ENCODE results near the gene MAST4.
A peak's percentile ranks its signal among the peaks of the same experiment; 100 is the strongest.
"Not testable (repeated sequence)": the region's sequence is repeated elsewhere in the genome, so short reads cannot be mapped to it uniquely, and the experiment has no call there.

The MAST4 gene

DNA sequence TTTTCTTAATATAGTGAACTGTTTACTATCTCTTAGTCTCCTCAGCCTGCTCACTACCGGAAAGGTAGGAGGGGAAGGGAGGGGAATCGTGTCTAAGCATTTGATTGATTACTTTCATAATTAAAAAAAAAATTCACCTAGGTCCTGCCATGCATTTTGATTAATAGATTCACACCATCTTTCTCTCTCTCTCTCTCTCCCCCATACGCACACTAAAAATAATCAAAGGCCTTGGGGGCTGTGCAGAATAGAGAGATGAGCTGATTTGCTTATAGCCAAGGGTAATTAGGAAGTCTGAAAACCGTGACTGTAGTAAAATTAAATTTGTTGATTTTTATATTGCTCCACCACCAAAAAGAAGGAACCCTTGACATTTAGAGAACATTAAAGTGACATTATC is 550.8 kb downstream of the MAST4 start:
- no peak for DNase-seq

DNA sequence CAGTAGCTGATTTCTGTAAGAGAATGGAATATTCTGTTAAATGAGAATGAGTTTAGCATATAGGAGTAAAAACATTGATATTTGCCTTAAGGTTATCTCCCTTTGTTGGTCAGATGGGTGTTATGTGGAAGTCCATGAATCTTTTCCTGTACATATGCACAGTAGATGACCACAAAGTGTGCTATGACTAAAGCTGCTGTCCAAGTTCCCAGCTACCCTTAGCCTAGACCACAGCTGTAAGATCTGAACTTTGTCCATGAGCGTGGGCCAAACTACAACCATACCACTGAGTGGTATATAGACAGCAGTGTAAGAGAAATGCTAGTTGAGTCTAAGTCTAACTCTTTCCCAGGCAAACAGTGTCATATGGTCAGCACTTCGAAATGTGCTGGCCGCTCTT is 551.6 kb downstream of the MAST4 start:
- DNase-seq: no peak

DNA sequence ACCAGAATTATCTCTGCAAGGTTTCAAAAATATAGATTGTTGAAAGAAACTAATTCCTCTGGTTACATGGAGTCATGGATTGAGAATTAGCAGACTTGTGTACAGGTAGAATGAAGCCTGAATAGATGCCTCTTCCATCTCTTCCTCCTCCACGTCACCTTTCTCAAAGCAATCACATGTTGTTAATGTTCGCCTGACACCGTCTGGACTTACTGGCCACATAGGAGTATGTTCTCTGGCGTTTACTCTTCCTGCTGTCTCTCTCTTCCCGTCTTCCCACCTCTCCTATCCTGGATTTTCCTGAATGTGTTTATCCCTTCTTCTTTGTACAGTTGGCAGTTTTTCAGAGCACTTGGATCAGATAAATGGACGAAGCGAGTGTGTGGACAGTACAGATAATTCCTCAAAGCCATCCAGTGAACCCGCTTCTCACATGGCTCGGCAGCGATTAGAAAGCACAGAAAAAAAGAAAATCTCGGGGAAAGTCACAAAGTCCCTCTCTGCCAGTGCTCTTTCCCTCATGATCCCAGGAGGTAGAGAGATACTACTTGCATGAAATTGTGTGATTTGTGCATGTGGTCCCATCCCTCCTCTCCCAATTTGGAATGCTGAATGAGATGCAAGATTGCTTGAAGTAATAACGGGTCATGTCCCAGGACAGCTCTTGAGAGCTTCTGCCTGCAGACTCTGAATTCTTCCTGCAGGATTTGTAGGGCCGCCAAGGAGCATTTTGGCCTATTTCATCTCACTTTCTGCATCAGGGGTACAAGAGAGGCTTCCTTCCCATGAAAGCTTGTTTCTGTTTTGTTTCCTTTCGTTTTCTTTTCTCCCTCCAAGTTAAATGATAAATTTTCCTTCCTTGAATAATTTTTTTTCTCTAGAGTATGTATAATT is 553.1 kb downstream of the MAST4 start:
- DNase-seq: no peak

DNA sequence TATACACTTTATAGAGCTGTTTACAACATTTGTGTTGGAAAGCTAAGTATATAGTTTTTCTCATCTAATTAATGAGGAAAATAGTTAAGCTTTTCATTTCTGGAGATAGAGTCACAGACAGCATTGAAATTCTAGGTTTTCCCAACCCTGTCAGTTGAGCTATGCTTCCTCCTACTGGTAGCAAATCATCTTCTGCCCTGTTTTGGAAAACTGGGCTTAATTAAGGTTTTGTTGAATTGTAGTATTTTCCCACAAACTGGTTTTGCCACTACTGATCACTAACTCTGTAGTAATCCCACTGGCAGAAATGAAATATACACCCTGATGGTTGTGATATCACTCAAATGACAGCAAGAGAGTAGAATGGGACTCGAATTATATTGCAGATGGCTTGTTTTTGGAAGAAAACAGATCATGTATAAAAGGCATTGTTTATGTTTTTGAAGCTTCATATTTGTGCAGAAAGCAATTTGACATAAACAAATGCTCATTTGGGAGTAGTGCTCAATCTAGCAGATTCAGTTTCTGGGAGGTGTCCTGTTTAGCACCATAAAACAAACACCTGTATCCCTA is 553.8 kb downstream of the MAST4 start:
- no peak for DNase-seq

DNA sequence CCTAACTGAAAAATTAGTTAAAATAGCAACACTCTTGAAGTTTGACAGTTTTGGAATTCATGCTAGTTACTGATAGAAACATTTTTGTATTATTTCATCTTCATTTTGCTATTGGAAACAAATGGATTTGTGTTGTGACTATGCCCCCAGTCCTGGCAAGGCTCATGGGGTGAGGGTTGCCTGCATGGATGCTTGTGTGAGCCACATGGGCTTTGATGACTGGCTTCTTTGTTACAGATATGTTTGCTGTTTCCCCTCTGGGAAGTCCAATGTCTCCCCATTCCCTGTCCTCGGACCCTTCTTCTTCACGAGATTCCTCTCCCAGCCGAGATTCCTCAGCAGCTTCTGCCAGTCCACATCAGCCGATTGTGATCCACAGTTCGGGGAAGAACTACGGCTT is 556.2 kb downstream of the MAST4 start:
- no peak for DNase-seq

DNA sequence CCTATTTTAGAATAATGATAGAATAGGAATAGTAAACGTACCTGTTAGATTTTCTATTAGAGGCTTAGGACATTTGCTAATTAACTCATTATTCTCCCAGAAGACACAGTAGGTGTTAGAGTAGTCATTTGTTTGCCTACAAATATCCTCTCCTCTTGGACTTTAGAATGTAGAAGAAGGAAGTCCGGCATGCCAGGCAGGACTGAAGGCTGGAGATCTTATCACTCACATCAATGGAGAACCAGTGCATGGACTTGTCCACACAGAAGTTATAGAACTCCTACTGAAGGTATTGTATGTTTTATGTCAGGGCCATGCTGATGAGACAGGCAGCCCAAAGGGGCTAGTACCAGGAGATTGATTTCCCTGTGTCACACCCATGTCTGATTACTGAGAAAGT is 557.1 kb downstream of the MAST4 start:
- no peak for DNase-seq

DNA sequence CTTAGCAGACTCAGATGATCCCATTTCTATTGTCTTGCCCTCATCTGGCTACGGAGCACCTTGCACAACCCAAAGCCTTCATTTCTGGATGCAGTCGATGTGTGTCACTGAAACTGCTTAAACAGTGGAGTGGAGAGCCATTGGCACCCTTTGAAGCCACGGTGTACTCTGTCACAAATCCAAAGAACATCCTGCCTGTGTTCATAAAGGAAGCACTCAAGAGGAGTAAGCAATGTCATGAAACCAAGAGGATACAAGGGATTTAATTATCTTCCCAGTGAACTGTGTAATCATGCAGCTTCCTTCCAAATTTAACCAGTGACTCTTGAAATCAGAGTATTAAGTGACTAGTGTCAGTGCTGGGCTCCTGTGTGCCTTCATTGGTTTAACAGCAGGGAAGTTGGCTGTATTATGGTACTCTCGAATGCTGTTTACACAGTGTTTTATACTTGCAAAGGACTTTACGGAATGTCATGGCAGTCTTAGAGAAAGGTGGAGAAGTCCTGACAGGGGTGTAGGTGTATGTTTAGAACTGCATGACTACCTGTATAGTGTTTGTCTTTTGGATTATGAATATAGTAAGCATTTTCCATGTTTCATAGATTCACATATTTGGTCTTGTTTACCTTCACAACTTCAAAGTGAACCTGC is 558.5 kb downstream of the MAST4 start:
- DNase-seq: no peak

DNA sequence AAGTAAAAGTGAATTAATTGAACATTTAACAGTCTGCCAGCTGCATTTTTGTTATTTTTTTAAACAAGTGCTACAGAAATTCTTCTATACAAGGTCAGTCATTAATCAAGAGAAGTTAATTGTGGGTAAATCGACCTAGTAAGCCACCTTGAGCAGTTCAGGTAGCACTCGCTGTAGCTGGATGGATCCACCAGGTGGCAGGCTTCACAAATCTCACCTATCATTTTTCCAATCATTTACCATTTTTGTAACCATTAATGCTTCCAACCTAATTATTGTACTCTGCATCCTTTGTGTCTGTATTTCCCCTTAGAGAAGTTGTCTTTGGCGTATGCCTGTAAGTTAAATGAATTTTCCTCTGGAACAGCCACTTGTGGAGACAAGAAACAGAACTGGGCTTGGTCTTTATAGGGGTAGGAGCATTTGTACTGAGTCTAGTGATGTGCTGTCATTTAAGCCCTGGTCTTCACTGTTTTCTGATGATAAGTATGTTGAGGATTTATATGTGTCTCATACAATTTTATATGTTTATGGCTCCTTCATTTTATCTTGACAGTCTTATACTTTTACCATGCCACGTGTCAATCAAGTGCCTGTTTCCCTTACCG is 560.9 kb downstream of the MAST4 start:
- peak in 2 of 4 experiments; percentile 11 to 23 for DNase-seq

DNA sequence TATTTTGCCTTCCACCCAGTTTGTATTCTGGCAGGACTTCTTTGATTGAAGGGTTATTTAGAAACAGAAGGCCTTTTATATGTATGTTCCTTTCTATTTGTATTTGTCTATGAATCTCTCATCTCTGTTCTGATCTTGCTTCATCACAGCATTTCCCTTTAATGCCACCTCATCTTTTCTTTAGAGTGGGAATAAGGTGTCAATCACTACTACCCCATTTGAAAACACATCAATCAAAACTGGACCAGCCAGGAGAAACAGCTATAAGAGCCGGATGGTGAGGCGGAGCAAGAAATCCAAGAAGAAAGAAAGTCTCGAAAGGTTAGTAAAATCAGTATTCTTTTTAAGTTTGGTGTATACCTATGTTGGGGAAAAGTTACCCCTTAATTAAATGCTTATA is 564.1 kb downstream of the MAST4 start:
- DNase-seq: no peak

DNA sequence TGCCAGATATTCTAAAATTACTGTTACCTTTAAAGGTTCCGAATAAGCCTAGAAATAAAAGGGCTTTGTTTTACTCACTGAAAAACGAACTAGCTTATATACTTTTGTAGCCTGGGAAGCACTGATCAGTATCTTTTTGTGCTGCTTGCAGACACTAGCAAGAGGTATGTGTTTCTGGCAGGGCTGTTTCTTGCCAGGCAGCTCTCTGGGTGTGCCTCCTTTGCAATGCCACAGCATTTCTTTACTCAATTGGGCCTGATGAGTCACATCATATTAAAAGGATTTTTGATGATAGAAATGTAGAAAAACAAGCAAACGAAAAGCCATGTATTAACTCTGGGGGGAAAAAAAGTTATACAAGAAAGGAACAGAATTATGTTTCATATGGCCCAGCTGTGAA is 564.8 kb downstream of the MAST4 start:
- DNase-seq: peak in 2 of 4 experiments; percentile 19 to 42

DNA sequence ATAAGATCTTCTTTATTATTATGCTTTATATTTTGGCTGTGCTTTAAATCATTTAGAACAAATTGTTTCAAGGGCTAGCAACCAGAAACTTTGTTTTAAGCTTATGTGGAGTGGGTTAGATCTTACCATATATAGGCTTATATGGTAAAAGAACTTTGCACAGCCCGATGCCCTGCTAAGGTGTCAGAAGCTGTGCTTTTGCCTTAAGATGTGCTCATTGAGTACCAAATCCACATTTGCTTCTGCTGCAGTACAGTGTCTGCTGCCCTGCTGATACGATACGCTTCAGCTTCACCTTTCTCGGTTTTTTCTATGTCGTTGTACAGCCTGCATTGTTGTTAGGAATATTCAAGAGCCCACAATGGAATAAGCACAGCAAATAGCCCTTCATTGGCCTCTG is 565.6 kb downstream of the MAST4 start:
- no peak for DNase-seq

DNA sequence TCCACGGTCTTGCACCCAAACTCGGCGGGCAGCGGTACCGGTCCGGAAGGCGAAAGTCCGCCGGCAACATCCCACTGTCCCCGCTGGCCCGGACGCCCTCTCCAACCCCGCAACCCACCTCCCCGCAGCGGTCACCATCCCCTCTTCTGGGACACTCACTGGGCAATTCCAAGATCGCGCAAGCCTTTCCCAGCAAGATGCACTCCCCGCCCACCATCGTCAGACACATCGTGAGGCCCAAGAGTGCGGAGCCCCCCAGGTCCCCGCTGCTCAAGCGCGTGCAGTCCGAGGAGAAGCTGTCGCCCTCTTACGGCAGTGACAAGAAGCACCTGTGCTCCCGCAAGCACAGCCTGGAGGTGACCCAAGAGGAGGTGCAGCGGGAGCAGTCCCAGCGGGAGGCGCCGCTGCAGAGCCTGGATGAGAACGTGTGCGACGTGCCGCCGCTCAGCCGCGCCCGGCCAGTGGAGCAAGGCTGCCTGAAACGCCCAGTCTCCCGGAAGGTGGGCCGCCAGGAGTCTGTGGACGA is 567.1 kb downstream of the MAST4 start:
- no peak for DNase-seq

DNA sequence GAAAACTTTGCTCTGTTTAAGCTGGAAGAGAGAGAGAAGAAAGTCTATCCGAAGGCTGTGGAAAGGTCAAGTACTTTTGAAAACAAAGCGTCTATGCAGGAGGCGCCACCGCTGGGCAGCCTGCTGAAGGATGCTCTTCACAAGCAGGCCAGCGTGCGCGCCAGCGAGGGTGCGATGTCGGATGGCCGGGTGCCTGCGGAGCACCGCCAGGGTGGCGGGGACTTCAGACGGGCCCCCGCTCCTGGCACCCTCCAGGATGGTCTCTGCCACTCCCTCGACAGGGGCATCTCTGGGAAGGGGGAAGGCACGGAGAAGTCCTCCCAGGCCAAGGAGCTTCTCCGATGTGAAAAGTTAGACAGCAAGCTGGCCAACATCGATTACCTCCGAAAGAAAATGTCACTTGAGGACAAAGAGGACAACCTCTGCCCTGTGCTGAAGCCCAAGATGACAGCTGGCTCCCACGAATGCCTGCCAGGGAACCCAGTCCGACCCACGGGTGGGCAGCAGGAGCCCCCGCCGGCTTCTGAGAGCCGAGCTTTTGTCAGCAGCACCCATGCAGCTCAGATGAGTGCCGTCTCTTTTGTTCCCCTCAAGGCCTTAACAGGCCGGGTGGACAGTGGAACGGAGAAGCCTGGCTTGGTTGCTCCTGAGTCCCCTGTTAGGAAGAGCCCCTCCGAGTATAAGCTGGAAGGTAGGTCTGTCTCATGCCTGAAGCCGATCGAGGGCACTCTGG is 567.8 kb downstream of the MAST4 start:
- DNase-seq: no peak

DNA sequence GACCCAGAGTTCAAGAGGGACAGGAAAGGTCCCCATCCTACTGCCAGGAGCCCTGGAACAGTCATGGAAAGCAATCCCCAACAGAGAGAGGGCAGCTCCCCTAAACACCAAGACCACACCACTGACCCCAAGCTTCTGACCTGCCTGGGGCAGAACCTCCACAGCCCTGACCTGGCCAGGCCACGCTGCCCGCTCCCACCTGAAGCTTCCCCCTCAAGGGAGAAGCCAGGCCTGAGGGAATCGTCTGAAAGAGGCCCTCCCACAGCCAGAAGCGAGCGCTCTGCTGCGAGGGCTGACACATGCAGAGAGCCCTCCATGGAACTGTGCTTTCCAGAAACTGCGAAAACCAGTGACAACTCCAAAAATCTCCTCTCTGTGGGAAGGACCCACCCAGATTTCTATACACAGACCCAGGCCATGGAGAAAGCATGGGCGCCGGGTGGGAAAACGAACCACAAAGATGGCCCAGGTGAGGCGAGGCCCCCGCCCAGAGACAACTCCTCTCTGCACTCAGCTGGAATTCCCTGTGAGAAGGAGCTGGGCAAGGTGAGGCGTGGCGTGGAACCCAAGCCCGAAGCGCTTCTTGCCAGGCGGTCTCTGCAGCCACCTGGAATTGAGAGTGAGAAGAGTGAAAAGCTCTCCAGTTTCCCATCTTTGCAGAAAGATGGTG is 568.8 kb downstream of the MAST4 start:
- DNase-seq: no peak

DNA sequence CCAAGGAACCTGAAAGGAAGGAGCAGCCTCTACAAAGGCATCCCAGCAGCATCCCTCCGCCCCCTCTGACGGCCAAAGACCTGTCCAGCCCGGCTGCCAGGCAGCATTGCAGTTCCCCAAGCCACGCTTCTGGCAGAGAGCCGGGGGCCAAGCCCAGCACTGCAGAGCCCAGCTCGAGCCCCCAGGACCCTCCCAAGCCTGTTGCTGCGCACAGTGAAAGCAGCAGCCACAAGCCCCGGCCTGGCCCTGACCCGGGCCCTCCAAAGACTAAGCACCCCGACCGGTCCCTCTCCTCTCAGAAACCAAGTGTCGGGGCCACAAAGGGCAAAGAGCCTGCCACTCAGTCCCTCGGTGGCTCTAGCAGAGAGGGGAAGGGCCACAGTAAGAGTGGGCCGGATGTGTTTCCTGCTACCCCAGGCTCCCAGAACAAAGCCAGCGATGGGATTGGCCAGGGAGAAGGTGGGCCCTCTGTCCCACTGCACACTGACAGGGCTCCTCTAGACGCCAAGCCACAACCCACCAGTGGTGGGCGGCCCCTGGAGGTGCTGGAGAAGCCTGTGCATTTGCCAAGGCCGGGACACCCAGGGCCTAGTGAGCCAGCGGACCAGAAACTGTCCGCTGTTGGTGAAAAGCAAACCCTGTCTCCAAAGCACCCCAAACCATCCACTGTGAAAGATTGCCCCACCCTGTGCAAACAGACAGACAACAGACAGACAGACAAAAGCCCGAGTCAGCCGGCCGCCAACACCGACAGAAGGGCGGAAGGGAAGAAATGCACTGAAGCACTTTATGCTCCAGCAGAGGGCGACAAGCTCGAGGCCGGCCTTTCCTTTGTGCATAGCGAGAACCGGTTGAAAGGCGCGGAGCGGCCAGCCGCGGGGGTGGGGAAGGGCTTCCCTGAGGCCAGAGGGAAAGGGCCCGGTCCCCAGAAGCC is 569.6 kb downstream of the MAST4 start:
- DNase-seq: peak; percentile 52 to 78 (median 62)

DNA sequence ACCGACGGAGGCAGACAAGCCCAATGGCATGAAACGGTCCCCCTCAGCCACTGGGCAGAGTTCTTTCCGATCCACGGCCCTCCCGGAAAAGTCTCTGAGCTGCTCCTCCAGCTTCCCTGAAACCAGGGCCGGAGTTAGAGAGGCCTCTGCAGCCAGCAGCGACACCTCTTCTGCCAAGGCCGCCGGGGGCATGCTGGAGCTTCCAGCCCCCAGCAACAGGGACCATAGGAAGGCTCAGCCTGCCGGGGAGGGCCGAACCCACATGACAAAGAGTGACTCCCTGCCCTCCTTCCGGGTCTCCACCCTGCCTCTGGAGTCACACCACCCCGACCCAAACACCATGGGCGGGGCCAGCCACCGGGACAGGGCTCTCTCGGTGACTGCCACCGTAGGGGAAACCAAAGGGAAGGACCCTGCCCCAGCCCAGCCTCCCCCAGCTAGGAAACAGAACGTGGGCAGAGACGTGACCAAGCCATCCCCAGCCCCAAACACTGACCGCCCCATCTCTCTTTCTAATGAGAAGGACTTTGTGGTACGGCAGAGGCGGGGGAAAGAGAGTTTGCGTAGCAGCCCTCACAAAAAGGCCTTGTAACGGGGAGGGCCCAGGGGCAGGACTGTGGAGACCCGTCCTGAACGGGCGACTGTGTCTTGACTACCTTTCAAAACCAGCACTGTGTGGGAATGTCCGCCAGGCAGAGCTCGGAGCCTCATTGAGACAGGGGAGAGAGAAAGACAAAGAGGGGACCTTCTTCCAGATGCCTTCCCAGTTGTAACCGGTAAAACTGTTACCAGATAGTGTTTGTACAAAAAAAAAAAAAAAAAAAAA is 570.5 kb downstream of the MAST4 start:
- peak; percentile 22 to 71 (median 47) for DNase-seq

DNA sequence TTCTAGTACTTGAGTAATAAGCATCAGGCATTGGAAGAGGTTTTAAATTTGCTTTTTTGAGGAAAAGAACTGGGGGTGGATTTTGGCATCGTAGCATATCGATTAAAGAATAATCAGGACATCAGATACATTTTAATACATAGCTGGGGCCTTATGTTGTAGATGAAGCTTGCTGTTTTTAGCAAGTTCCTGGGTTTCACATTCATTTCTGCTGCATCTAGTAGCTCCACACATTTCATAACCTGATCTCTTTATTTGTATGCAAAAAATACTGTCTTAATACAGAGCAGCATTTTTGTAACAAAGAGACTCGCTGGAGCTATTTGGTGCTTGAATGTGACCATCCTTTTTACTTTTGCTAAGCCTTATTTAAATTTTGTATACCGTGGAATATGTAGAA is 571.9 kb downstream of the MAST4 start:
- DNase-seq: no peak

DNA sequence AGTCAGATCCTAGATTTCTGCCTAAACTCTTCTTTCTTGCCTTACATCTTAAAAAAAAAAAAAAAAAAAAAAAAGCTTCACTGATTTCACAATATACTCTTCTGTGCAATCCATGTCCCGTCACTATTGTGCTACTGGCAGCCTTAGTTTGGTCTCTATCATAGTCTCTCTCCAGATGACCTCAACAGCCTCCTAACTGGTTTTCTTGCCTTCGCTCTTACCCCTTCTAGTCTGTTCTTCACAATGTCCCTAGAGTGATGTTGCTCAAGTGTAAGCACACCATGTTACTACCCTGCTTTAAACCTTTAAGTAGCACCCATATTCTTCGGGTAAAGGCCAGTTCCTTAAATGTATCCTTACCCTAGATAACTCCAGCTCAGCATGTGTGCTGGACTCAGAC is 574.6 kb downstream of the MAST4 start:
- no peak for DNase-seq

DNA sequence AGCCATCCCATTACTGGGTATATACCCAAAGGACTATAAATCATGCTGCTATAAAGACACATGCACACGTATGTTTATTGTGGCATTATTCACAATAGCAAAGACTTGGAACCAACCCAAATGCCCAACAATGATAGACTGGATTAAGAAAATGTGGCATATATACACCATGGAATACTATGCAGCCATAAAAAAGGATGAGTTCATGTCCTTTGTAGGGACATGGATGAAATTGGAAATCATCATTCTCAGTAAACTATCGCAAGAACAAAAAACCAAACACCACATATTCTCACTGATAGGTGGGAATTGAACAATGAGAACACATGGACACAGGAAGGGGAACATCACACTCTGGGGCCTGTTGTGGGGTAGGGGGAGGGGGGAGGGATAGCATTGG is 577.2 kb downstream of the MAST4 start:
- not testable (repeated sequence) for DNase-seq

DNA sequence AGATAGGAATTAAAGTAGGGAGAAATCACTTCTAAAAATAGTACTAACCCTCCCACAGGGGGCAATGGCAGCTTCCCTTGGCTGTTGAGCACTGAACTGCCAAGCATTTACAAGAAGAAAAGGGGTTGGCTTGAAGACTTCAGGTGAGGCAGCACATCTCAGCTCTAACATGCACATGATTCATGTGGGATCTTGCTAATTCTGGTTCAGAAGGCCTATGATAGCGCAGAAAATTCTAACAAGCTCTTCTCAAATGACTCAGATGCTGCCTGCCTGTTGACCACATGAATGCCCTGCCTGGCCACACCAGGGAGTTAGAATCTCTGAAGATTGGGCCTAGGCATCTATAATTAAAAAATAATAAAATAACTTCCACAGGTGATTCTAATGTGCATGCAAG is 577.8 kb downstream of the MAST4 start:
- DNase-seq: no peak

Measured in activated CD4-positive, CD25-positive, alpha-beta regulatory T cell (primary cell).